Heart left ventricle (tissue), 13 donors: ENCODE data around the gene NSUN2.

ENCODE experiments used
- POLR2A ChIP-seq, 2 donors: fragments of 450-650 bp; IDR thresholded peaks; one replicate each; pipeline ENCODE4 v1.6.1; 2017; ENCODE audit warnings: antibody characterized with exemption in 2 of 2, mild to moderate bottlenecking in 2 of 2, moderate library complexity in 2 of 2
- TF ChIP-seq, protein P1 (sequence below), 12 donors: fragments of 200-600 bp; sonication (generic) in 4 of 12; IDR thresholded peaks; one replicate each; pipeline versions ENCODE4 v1.5.0 to v1.8.0; 2018 to 2022; ENCODE audit warnings: antibody characterized with exemption in 12 of 12, mild to moderate bottlenecking in 5 of 12
- donor health status: ischemic (EF 13 %, LVEDD 7.1; RV severe dilation, severe dysfunction).
- donor health status: DM: no; HTN: yes; CAD: no.
- donor health status: DM: no; HTN: no; CAD: no.
- donor health status: ischemic (EF 25% LVEDD 6.9; RV normal size, moderate dysfunction).
- donor health status: ischemic (EF 25% LVEDD 5.7; RV mildly dilated, moderate dysfunction).
- donor health status: ischemic (EF 35%, LVEDD 5.7; RV mildly dilated, moderate dysfunction).
- donor health status: nonischemic (EF 11% LVEDD 7.7; RV severe dilation, severe dysfunction).
- donor health status: DM: yes; HTN: yes; CAD: no.
- donor health status: PGD.
- donor health status: ischemic (EF 29% LVEDD 5.4; RV normal size, mild dysfunction).
- donor health status: nonischemic (EF 23%, LVEDD 6.1; RV moderate dilation, normal function).

DNA sequence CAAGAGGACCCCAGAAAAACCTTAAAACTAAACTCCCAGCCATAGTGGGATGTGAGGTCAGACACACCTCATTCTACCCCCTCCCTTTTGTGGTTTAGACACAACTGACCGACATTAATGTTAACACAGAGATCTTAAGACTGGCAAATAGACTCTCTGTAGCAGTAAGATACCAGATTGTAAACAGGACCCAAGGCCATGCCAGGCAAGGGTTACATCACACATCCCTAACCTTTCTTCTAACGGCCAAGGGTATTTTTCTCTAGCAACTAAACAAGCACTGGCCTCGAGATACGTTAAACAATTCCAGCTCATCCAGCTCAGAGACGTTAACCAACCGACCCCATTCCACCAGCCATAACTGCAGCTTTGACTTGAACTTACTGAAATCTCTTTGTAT is 38.8 kb downstream of the NSUN2 start:
- TF ChIP-seq, protein P1, sequence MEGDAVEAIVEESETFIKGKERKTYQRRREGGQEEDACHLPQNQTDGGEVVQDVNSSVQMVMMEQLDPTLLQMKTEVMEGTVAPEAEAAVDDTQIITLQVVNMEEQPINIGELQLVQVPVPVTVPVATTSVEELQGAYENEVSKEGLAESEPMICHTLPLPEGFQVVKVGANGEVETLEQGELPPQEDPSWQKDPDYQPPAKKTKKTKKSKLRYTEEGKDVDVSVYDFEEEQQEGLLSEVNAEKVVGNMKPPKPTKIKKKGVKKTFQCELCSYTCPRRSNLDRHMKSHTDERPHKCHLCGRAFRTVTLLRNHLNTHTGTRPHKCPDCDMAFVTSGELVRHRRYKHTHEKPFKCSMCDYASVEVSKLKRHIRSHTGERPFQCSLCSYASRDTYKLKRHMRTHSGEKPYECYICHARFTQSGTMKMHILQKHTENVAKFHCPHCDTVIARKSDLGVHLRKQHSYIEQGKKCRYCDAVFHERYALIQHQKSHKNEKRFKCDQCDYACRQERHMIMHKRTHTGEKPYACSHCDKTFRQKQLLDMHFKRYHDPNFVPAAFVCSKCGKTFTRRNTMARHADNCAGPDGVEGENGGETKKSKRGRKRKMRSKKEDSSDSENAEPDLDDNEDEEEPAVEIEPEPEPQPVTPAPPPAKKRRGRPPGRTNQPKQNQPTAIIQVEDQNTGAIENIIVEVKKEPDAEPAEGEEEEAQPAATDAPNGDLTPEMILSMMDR (IDR thresholded peaks at IDR 0.05): no peak
- TF ChIP-seq POLR2A (IDR thresholded peaks at IDR 0.05): no peak
